Brain microvascular endothelial cell (primary cell): ENCODE measurements around the gene CNKSR1.

Experiments used
- DNase-seq: peaks from one replicate; pipeline ENCODE4 v3.0.0-alpha.2; 2020
- H3K27ac ChIP-seq: fragments of 250-450 bp; sonication (Bioruptor Pico); 2 replicates; pipeline ENCODE4 v1.5.1; 2020; ENCODE audit warnings: mild to moderate bottlenecking, moderate library complexity
- H3K27me3 ChIP-seq: fragments of 250-450 bp; sonication (Bioruptor Pico); replicated peaks from 2 replicates; pipeline ENCODE4 v1.5.1; 2020; ENCODE audit warnings: mild to moderate bottlenecking
- H3K36me3 ChIP-seq: fragments of 250-450 bp; sonication (Bioruptor Pico); replicated peaks from 2 replicates; pipeline ENCODE4 v1.5.1; 2020; ENCODE audit warnings: mild to moderate bottlenecking
- H3K4me3 ChIP-seq: 2 replicates; pipeline ENCODE4 v1.5.1; 2011; ENCODE audit warnings: low read depth, mild to moderate bottlenecking, control low read depth, low read length, moderate library complexity
- CTCF ChIP-seq: IDR thresholded peaks from 2 replicates; pipeline ENCODE4 v1.5.1; 2011; ENCODE audit warnings: low read depth, mild to moderate bottlenecking, moderate library complexity, low read length, control low read depth, inconsistent platforms; ENCODE audit errors: missing control alignments
- in situ Hi-C: cut with HindIII; loops from 2 replicates; pipeline ENCODE4 v1.10.0; 2017; ENCODE audit warnings: low sequenced_read_pairs, low pct_ligation_motif_present

CNKSR1 gene

GRCh38 chr1:26177182-26177684 is at the start of gene CNKSR1:
Gene CNKSR1, plus strand, starts transcription at chr1:26177491. Its CDS starts 57 bp downstream, at chr1:26177548.
- no peak within 1 kb of the TSS for H3K27ac ChIP-seq

GRCh38 chr1:26129778-26130177 is 47.5 kb upstream of the CNKSR1 start:
- TF ChIP-seq CTCF: no peak
- Histone ChIP-seq H3K4me3 (no peak overlapping the region), H3K36me3 (no peaks in the 10 kb centered on the region), H3K27ac (no peak overlapping the region), H3K27me3 (no peaks in the 10 kb centered on the region)
- in situ Hi-C loops: no loop called here
- DNase-seq: no peak

More at GRCh38 chr1:26177182-26177684, at the start of gene CNKSR1:
- no peak for TF ChIP-seq CTCF
- Histone ChIP-seq H3K27me3 (no peaks in the 10 kb centered on the region), H3K36me3 (no peaks in the 10 kb centered on the region), H3K4me3 (no peak within 1 kb of the TSS)
- DNase-seq: no peak
- in situ Hi-C loops: no loop called here

- Histone ChIP-seq H3K4me3 (no peak overlapping the region), H3K27me3 (no peaks in the 10 kb centered on the region), H3K27ac (no peak overlapping the region), H3K36me3 (no peaks in the 10 kb centered on the region)
- no peak for DNase-seq
- TF ChIP-seq CTCF: no peak
- in situ Hi-C loops: no loop called here
These were observed 46.6 kb upstream of the CNKSR1 start for GRCh38 chr1:26130695-26131094.

- Histone ChIP-seq H3K36me3 (no peaks in the 10 kb centered on the region), H3K27me3 (no peaks in the 10 kb centered on the region), H3K27ac (no peak overlapping the region), H3K4me3 (no peak overlapping the region)
- in situ Hi-C loops: no loop called here
- DNase-seq: no peak
- no peak for TF ChIP-seq CTCF
These were observed 45.0 kb upstream of the CNKSR1 start for GRCh38 chr1:26132128-26132833.

GRCh38 chr1:26132834-26133167 is 44.5 kb upstream of the CNKSR1 start:
- DNase-seq: no peak
- TF ChIP-seq CTCF: no peak
- Histone ChIP-seq H3K4me3 (no peak overlapping the region), H3K27ac (no peak overlapping the region), H3K27me3 (no peaks in the 10 kb centered on the region), H3K36me3 (no peaks in the 10 kb centered on the region)
- in situ Hi-C loops: no loop called here

- no peak for TF ChIP-seq CTCF
- Histone ChIP-seq H3K27me3 (no peaks in the 10 kb centered on the region), H3K27ac (no peak overlapping the region), H3K36me3 (no peaks in the 10 kb centered on the region), H3K4me3 (no peak overlapping the region)
- no peak for DNase-seq
- in situ Hi-C loops: no loop called here
These were observed 42.8 kb upstream of the CNKSR1 start for GRCh38 chr1:26134466-26134865.
